RWPE1 (cell line): ENCODE results near the gene PPP3CA.
"Not testable (repeated sequence)": the region's sequence is repeated elsewhere in the genome, so short reads cannot be mapped to it uniquely, and the experiment has no call there.

Experiments
- CTCF ChIA-PET: fragments of 350-600 bp; sonication (Branson Sonifier 250); formaldehyde crosslinking; extraction: SDS; loops from one replicate; lab custom pipeline; 2021; lab: Yijun Ruan, JAX
- POLR2A ChIA-PET: fragments of 400-600 bp; formaldehyde crosslinking; extraction: SDS; loops from one replicate; lab custom pipeline; 2020; ENCODE audit warnings: antibody characterized with exemption; ENCODE audit not compliant: low non-redundant PET; lab: Yijun Ruan, JAX
- DNase-seq: peaks from one replicate; pipeline ENCODE4 v3.0.0; 2012; ENCODE audit warnings: low spot score
- H3K27ac ChIP-seq: fragments of 450-650 bp; 2 replicates; pipeline ENCODE4 v1.5.1; 2017
- CTCF ChIP-seq: fragments of 450-650 bp; conservative IDR thresholded peaks from 2 replicates; pipeline ENCODE4 v1.5.1; 2017; ENCODE audit warnings: low read depth, mild to moderate bottlenecking

The PPP3CA gene

DNA sequence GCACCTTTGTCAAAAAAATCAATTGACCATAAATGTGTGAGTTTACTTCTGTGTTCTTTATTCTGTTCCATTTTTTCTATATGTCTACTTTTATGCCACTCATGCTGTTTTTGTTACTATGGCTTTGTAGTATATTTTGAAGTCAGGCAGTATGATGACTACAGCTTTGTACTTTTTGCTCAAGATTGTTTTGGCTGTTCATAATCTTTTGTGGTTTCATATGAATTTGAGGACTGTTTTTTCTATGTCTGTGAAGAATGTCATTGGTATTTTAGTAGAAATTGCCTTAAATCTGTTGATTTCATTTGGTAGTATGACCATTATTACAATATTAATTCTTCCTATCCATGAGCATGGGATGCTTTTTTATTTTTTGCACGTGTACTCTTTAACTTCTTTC is 346.8 kb downstream of the PPP3CA start:
- no peak for DNase-seq
- ChIA-PET CTCF (interaction anchor here (0.6 kb wide), 1 partner anchor 687 kb away, joined by 3 read pairs; no protein-coding TSS in a partner anchor), POLR2A (no interaction called here)
- TF ChIP-seq CTCF, result no peak
- no peak overlapping the region for H3K27ac ChIP-seq

DNA sequence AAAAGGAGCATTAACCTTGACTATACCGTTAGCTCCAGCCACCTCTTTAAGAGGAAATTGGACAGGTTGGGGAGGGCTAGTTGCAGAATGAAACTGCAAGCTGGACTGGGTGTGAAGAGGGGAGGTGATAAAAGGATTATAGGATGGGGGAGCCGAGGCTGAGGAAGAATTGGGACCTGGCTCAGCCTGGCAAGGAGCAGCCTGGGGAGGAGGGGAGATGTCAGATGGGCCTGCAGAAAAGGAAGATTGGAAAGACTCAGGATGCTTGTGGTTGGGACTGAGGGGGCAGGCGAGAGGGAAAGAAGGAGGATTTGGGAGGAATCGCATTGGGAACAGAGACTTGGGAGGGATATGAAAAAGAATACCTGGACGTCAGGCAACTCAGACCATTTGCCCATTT is 351.7 kb downstream of the PPP3CA start:
- DNase-seq, result no peak
- CTCF ChIA-PET, result no interaction called here
- POLR2A ChIA-PET, result no interaction called here
- no peak for TF ChIP-seq CTCF
- no peak overlapping the region for H3K27ac ChIP-seq

DNA sequence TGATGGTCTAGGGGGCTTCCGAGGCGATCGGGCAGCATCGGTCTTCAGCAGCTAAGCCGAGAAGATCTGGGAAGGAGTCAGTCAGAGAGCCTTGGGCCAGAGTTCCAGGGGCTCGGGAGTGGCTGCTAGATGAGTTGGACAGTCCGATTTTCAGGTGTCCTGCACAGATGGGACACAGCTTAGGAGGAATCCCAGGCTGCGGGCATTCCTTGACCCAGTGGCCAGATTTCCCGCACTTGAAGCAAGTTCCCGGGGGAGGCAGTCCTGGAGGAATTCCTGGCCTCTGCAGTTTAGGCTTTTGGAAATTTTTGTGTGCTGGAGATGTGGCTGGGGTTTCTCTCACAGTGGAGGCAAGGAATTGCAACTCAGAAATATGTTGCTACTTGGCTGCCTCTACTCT is 352.3 kb downstream of the PPP3CA start:
- POLR2A ChIA-PET, DNase-seq, CTCF ChIA-PET, H3K27ac ChIP-seq: not testable (repeated sequence)

- POLR2A ChIA-PET, DNase-seq, H3K27ac ChIP-seq, CTCF ChIA-PET: not testable (repeated sequence)
Measured at GRCh38 chr4:100991332-100992069, 355.8 kb downstream of the PPP3CA start.

DNA sequence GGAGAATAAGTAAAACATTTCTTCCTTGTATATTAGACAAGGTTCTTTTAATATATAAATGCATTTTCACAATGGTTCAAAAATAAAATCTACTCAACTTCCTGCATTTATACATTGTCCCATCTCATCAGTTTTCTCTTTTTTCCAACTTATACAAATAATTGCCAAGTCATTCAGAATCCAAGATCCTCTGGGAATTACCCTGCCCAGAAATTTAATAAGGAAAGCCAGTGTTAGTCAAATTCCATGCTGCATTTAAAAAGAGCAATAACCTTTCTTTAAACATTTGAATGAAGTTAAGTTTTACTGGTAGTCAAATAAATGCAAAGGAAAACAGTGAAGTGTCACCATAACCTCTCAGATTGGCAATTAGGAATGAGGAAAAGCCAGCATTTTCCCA is 357.9 kb downstream of the PPP3CA start:
- no peak for DNase-seq
- ChIA-PET CTCF (no interaction called here), POLR2A (no interaction called here)
- H3K27ac ChIP-seq, result no peak overlapping the region
- TF ChIP-seq CTCF, result no peak

DNA sequence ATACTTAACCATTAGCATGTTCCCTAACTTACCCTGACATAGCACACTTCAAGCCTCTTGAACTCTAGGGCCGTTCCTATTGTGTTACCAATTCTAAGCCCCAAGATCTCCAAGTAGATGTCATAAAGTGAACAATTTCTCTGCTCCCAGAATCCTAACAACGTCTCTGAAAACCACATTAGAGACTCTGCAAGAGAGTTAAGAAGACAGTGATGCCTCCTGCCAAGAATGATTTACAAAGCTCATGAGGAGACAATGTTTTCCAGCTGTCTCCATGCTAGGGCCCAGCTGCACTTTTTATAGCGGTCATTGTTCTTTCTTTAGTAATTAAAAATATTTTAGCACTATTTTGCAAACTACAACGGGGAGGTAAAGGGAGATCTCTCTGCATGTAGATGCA is 358.4 kb downstream of the PPP3CA start:
- no peak for DNase-seq
- ChIA-PET CTCF (interaction anchor here (1.5 kb wide), 1 partner anchor 54 kb away, joined by 7 read pairs; no protein-coding TSS in a partner anchor), POLR2A (no interaction called here)
- no peak overlapping the region for H3K27ac ChIP-seq
- no peak for TF ChIP-seq CTCF

GRCh38 chr4:100986360-100986868 is 360.9 kb downstream of the PPP3CA start:
- no peak for TF ChIP-seq CTCF
- POLR2A ChIA-PET, result interaction anchor here (0.6 kb wide), 1 partner anchor 24 kb away, joined by 3 read pairs; no protein-coding TSS in a partner anchor
- H3K27ac ChIP-seq, result no peak overlapping the region
- CTCF ChIA-PET, result no interaction called here
- DNase-seq, result no peak
